Mucosa of rectum (tissue), 2 donors: ENCODE results near the gene ZKSCAN8.
"Not testable (repeated sequence)": the region's sequence is repeated elsewhere in the genome, so short reads cannot be mapped to it uniquely, and the experiment has no call there.

Experiments
- H3K27ac ChIP-seq, 2 donors: one replicate each; pipeline ENCODE4 v1.7.0; 2013; ENCODE audit warnings: inconsistent platforms in 2 of 2, low read depth in 2 of 2, low read length in 2 of 2
- H3K27me3 ChIP-seq, 2 donors: one replicate each; pipeline ENCODE4 v1.7.0; 2013; ENCODE audit warnings: low read length in 2 of 2; ENCODE audit not compliant: control insufficient read depth in 2 of 2, insufficient read depth in 2 of 2
- H3K36me3 ChIP-seq, 2 donors: one replicate each; pipeline ENCODE4 v1.7.0; 2013; ENCODE audit warnings: low read length in 2 of 2; ENCODE audit not compliant: control insufficient read depth in 2 of 2, insufficient read depth in 2 of 2
- H3K4me1 ChIP-seq, 2 donors: one replicate each; pipeline ENCODE4 v1.7.0; 2013; ENCODE audit warnings: low read length in 2 of 2, mild to moderate bottlenecking in 1 of 2; ENCODE audit not compliant: control insufficient read depth in 2 of 2, insufficient read depth in 2 of 2
- H3K4me3 ChIP-seq, 2 donors: one replicate each; pipeline ENCODE4 v1.7.0; 2013; ENCODE audit warnings: low read length in 2 of 2
- H3K9ac ChIP-seq, 2 donors: one replicate each; pipeline ENCODE4 v1.7.0; 2013; ENCODE audit warnings: low read length in 2 of 2, low read depth in 1 of 2, mild to moderate bottlenecking in 1 of 2
- H3K9me3 ChIP-seq, 2 donors: one replicate each; pipeline ENCODE4 v1.7.0; 2013; ENCODE audit warnings: low read length in 2 of 2; ENCODE audit not compliant: control insufficient read depth in 2 of 2
- donor health status: healthy.
- donor health status: Normal muscosa, but diverticular disease.

The ZKSCAN8 gene

GRCh38 chr6:28118217-28118616, 23.5 kb upstream of the ZKSCAN8 start:
- no peaks in the 10 kb centered on the region for H3K27me3 ChIP-seq
- no peak overlapping the region for H3K27ac ChIP-seq
- no peak overlapping the region for H3K4me3 ChIP-seq
- H3K9ac ChIP-seq, result no peak overlapping the region
- H3K36me3 ChIP-seq, result peaks cover 3 to 5% of the 10 kb centered on the region in 2 donors
- H3K9me3 ChIP-seq, result no peaks in the 10 kb centered on the region
- no peaks in the 10 kb centered on the region for H3K4me1 ChIP-seq

DNA sequence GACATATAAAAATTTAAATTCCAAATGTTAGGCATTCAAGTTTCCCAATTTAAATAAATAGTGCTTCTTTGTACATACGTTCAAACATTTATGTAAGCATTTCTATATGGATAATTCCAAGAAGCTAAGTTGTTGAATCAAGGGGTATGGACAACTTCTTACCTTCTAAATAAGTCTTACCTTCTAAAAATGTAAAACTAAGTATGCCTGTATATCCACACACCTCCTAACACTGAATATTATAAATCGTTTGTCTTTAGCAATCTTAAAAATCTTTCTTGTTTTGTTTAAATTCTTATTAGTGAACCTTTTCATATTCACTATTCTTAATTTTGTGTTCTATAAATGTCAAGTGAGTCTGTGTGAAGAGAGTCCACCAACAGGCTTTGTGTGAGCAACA, 19.8 kb upstream of the ZKSCAN8 start:
- Histone ChIP-seq H3K9ac (no peak overlapping the region), H3K4me1 (peaks cover 3 to 8% of the 10 kb centered on the region in 2 donors), H3K36me3 (peaks cover 0 to 11% of the 10 kb centered on the region in 2 donors), H3K9me3 (no peaks in the 10 kb centered on the region), H3K4me3 (no peak overlapping the region), H3K27me3 (no peaks in the 10 kb centered on the region), H3K27ac (no peak overlapping the region)

DNA sequence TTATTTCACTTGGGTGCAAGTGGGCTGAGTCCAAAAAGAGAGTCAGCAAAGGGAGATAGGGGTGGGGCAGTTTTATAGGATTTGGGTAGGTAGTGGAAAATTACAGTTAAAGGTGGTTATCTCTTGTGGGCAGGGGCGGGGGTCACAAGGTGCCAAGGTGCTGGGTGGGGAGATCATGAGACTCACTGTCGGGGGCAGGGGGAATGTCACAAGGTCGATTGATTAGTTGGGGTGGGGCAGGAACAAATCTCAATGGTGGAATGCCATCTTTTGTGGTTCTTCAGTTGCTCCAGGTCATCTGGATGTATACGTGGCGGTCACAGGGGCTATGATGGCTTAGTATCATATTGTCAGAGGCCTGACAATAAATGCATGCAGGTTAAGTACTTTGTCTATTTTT, 19.4 kb upstream of the ZKSCAN8 start:
- not testable (repeated sequence) for H3K4me1 ChIP-seq

GRCh38 chr6:28124350-28124970, 17.2 kb upstream of the ZKSCAN8 start, which contains the start of gene ZSCAN16:
ZSCAN16 (plus strand) TSS chr6:28124609; CDS start chr6:28125444, 835 bp downstream.
- Histone ChIP-seq H3K4me1 (peaks cover 3 to 8% of the 10 kb centered on the region in 2 donors), H3K27me3 (no peaks in the 10 kb centered on the region)

More for the DNA sequence above, 19.4 kb upstream of the ZKSCAN8 start:
- H3K36me3 ChIP-seq, result peaks cover 3 to 14% of the 10 kb centered on the region in 2 donors
- not testable (repeated sequence) for H3K4me3 ChIP-seq, H3K9ac ChIP-seq, H3K9me3 ChIP-seq, H3K27ac ChIP-seq, H3K27me3 ChIP-seq

GRCh38 chr6:28124971-28125353, 16.7 kb upstream of the ZKSCAN8 start:
- Histone ChIP-seq H3K9me3 (no peaks in the 10 kb centered on the region), H3K27ac (peak overlapping the region; percentile 30 to 69)

More at GRCh38 chr6:28124350-28124970, 17.2 kb upstream of the ZKSCAN8 start, which contains the start of gene ZSCAN16:
- H3K9me3 ChIP-seq, result no peaks in the 10 kb centered on the region
- H3K36me3 ChIP-seq, result peaks cover 5 to 33% of the 10 kb centered on the region in 2 donors
- H3K27ac ChIP-seq, result peak within 1 kb of the TSS; percentile 30 to 69
- H3K4me3 ChIP-seq, result peak within 1 kb of the TSS; percentile 76 to 94
- peak within 1 kb of the TSS; percentile 73 to 90 for H3K9ac ChIP-seq

GRCh38 chr6:28125401-28125800, 16.3 kb upstream of the ZKSCAN8 start:
- peaks cover 3 to 8% of the 10 kb centered on the region in 2 donors for H3K4me1 ChIP-seq
- H3K27me3 ChIP-seq, result no peaks in the 10 kb centered on the region
- peak overlapping the region in 1 of 2 donors; percentile 94 for H3K4me3 ChIP-seq
- peaks cover 8 to 37% of the 10 kb centered on the region in 2 donors for H3K36me3 ChIP-seq
- H3K9me3 ChIP-seq, result no peaks in the 10 kb centered on the region
- peak overlapping the region; percentile 73 to 90 for H3K9ac ChIP-seq
- no peak overlapping the region for H3K27ac ChIP-seq

More at GRCh38 chr6:28124971-28125353, 16.7 kb upstream of the ZKSCAN8 start:
- Histone ChIP-seq H3K36me3 (peaks cover 8 to 36% of the 10 kb centered on the region in 2 donors), H3K4me1 (peaks cover 3 to 8% of the 10 kb centered on the region in 2 donors), H3K9ac (peak overlapping the region; percentile 73 to 90), H3K27me3 (no peaks in the 10 kb centered on the region), H3K4me3 (peak overlapping the region; percentile 76 to 94)

- Histone ChIP-seq H3K27me3 (no peaks in the 10 kb centered on the region), H3K9ac (no peak overlapping the region), H3K4me3 (no peak overlapping the region), H3K36me3 (peaks cover 4 to 10% of the 10 kb centered on the region in 2 donors), H3K27ac (no peak overlapping the region), H3K4me1 (peaks cover 8 to 10% of the 10 kb centered on the region in 2 donors), H3K9me3 (no peaks in the 10 kb centered on the region)
Measured at GRCh38 chr6:28134015-28134414, 7.7 kb upstream of the ZKSCAN8 start.

DNA sequence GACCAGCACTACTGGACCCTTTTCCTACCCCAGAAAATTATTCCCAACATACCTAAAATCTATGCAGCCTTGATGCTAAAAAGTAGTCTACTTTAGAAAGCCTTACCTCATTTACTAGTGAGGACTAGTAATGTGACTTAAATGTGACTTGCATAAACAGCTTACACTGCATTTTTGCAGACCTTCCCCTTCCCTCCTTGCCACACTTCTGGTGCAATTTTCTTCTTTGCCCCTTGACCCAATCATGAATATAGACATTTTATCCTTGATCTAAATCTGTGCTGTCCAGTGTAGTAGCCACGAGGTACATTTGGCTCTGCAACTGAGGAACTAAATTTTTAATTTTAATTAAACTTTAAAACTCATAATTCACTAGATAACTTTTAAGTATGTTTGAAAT, 7.0 kb upstream of the ZKSCAN8 start:
- Histone ChIP-seq H3K4me3 (no peak overlapping the region), H3K27me3 (no peaks in the 10 kb centered on the region), H3K4me1 (peaks cover 8 to 10% of the 10 kb centered on the region in 2 donors), H3K27ac (no peak overlapping the region), H3K9me3 (no peaks in the 10 kb centered on the region), H3K9ac (no peak overlapping the region), H3K36me3 (peaks cover 1 to 4% of the 10 kb centered on the region in 2 donors)

- Histone ChIP-seq H3K9me3 (no peaks in the 10 kb centered on the region), H3K9ac (no peak overlapping the region), H3K27me3 (no peaks in the 10 kb centered on the region), H3K4me1 (peaks cover 8 to 10% of the 10 kb centered on the region in 2 donors), H3K27ac (no peak overlapping the region), H3K4me3 (no peak overlapping the region), H3K36me3 (no peaks in the 10 kb centered on the region)
Measured at GRCh38 chr6:28135393-28135792, 6.3 kb upstream of the ZKSCAN8 start.

GRCh38 chr6:28136585-28137504, 4.8 kb upstream of the ZKSCAN8 start:
- Histone ChIP-seq H3K27ac (peak overlapping the region; percentile 77 to 87), H3K36me3 (no peaks in the 10 kb centered on the region), H3K9ac (peak overlapping the region; percentile 80 to 90), H3K27me3 (no peaks in the 10 kb centered on the region), H3K4me3 (peak overlapping the region; percentile 87 to 90), H3K4me1 (peaks cover 8 to 15% of the 10 kb centered on the region in 2 donors), H3K9me3 (no peaks in the 10 kb centered on the region)
